Osteocyte (in vitro differentiated cells): Measurements from ENCODE around the gene GTPBP1. TPM values are rescaled to one million over a fixed set of nuclear protein-coding genes. Genes with fewer than 3 reads are reported as not detected.

Source experiments
- DNase-seq: peaks from one replicate; pipeline ENCODE4 v3.0.0; 2021; ENCODE audit warnings: mixed read lengths; ENCODE audit not compliant: unreplicated experiment; ENCODE audit errors: extremely low spot score
- H3K27ac Mint-ChIP-seq: one replicate; pipeline ENCODE4 v1.8.0; 2021; ENCODE audit warnings: mild to moderate bottlenecking, mixed read lengths; ENCODE audit not compliant: unreplicated experiment
- H3K27me3 Mint-ChIP-seq: one replicate; pipeline ENCODE4 v1.8.0; 2021; ENCODE audit warnings: mixed read lengths; ENCODE audit not compliant: unreplicated experiment
- H3K36me3 Mint-ChIP-seq: one replicate; pipeline ENCODE4 v1.8.0; 2021; ENCODE audit warnings: mixed read lengths; ENCODE audit not compliant: unreplicated experiment
- H3K4me1 Mint-ChIP-seq: one replicate; pipeline ENCODE4 v1.8.0; 2021; ENCODE audit warnings: mixed read lengths; ENCODE audit not compliant: unreplicated experiment
- H3K4me3 Mint-ChIP-seq: one replicate; pipeline ENCODE4 v1.8.0; 2021; ENCODE audit warnings: mild to moderate bottlenecking, moderate library complexity, mixed read lengths; ENCODE audit not compliant: unreplicated experiment
- H3K9me3 Mint-ChIP-seq: one replicate; pipeline ENCODE4 v1.8.0; 2021; ENCODE audit warnings: mixed read lengths; ENCODE audit not compliant: unreplicated experiment
- CTCF ChIP-seq: fragments of 200-600 bp; sonication (generic); IDR thresholded peaks from 2 replicates; pipeline ENCODE4 v1.5.0; 2021; ENCODE audit warnings: antibody characterized with exemption, mild to moderate bottlenecking, moderate library complexity
- total RNA-seq: library from RNA; stranded (reverse); gene quantifications from 2 replicates; pipeline ENCODE4 v1.2.1, GENCODE V29; 2021

GTPBP1 gene
- total RNA-seq, 1 donor from 2014 or later, result 68.8 TPM

- H3K27me3 Mint-ChIP-seq, result no peaks in the 10 kb centered on the region
- no peak overlapping the region for H3K27ac Mint-ChIP-seq
- no peaks in the 10 kb centered on the region for H3K36me3 Mint-ChIP-seq
- peaks cover 11% of the 10 kb centered on the region for H3K4me1 Mint-ChIP-seq
- H3K4me3 Mint-ChIP-seq, result no peak overlapping the region
- no peaks in the 10 kb centered on the region for H3K9me3 Mint-ChIP-seq
- TF ChIP-seq CTCF, result no peak
- DNase-seq, result no peak
These were observed 61.6 kb downstream of the GTPBP1 start for GRCh38 chr22:38767313-38767712.

- Mint-ChIP-seq H3K27me3 (no peaks in the 10 kb centered on the region), H3K4me3 (no peak overlapping the region), H3K9me3 (no peaks in the 10 kb centered on the region), H3K27ac (no peak overlapping the region), H3K4me1 (peaks cover 9% of the 10 kb centered on the region), H3K36me3 (no peaks in the 10 kb centered on the region)
- DNase-seq, result no peak
- TF ChIP-seq CTCF, result no peak
These were observed 62.3 kb downstream of the GTPBP1 start for GRCh38 chr22:38768036-38768435.

- DNase-seq, result no peak
- no peak for TF ChIP-seq CTCF
- no peak overlapping the region for H3K4me3 Mint-ChIP-seq
These were observed 64.7 kb downstream of the GTPBP1 start for GRCh38 chr22:38770257-38770949.

GRCh38 chr22:38772623-38772873 is 66.8 kb downstream of the GTPBP1 start:
- H3K27me3 Mint-ChIP-seq, result no peaks in the 10 kb centered on the region
- peaks cover 2% of the 10 kb centered on the region for H3K4me1 Mint-ChIP-seq
- H3K9me3 Mint-ChIP-seq, result no peaks in the 10 kb centered on the region
- TF ChIP-seq CTCF, result no peak
- H3K4me3 Mint-ChIP-seq, result no peak overlapping the region
- H3K36me3 Mint-ChIP-seq, result no peaks in the 10 kb centered on the region
- no peak overlapping the region for H3K27ac Mint-ChIP-seq
- DNase-seq, result no peak

More at GRCh38 chr22:38770257-38770949, 64.7 kb downstream of the GTPBP1 start:
- H3K36me3 Mint-ChIP-seq, result no peaks in the 10 kb centered on the region
- no peaks in the 10 kb centered on the region for H3K27me3 Mint-ChIP-seq
- peaks cover 2% of the 10 kb centered on the region for H3K4me1 Mint-ChIP-seq
- H3K9me3 Mint-ChIP-seq, result no peaks in the 10 kb centered on the region
- no peak overlapping the region for H3K27ac Mint-ChIP-seq

- Mint-ChIP-seq H3K36me3 (peaks cover 3% of the 10 kb centered on the region), H3K27me3 (no peaks in the 10 kb centered on the region), H3K4me1 (peaks cover 2% of the 10 kb centered on the region), H3K4me3 (no peak overlapping the region), H3K9me3 (no peaks in the 10 kb centered on the region), H3K27ac (no peak overlapping the region)
- TF ChIP-seq CTCF, result no peak
- DNase-seq, result no peak
These were observed 67.7 kb downstream of the GTPBP1 start for GRCh38 chr22:38773363-38773946.
